Measurements from ENCODE around the gene CREBRF. TPM values are rescaled to one million over a fixed set of nuclear protein-coding genes. Genes with fewer than 3 reads are reported as not detected.

The CREBRF gene
- total RNA-seq, 2 experiments from 2014 or later, result 92.7 to 99.6 TPM

DNA sequence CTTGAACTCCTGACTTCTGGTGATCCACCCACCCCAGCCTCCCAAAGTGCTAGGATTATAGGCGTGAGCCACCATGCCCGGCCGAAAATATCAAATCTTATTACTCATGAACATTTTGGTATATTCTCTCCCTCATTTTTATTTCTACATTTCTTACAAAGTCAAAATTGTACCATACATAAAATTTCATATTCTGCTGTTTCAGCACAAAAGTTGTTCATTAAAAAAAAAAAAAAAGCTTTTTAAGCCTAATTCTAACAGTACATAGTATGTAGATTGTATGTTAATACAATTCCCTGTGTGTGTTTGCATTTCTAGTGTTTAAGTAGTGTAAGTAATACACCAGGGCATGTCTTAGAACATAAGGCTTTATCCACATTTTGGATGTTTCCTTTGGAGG, 103.1 kb downstream of the CREBRF start:
- TF ChIP-seq, protein P1, sequence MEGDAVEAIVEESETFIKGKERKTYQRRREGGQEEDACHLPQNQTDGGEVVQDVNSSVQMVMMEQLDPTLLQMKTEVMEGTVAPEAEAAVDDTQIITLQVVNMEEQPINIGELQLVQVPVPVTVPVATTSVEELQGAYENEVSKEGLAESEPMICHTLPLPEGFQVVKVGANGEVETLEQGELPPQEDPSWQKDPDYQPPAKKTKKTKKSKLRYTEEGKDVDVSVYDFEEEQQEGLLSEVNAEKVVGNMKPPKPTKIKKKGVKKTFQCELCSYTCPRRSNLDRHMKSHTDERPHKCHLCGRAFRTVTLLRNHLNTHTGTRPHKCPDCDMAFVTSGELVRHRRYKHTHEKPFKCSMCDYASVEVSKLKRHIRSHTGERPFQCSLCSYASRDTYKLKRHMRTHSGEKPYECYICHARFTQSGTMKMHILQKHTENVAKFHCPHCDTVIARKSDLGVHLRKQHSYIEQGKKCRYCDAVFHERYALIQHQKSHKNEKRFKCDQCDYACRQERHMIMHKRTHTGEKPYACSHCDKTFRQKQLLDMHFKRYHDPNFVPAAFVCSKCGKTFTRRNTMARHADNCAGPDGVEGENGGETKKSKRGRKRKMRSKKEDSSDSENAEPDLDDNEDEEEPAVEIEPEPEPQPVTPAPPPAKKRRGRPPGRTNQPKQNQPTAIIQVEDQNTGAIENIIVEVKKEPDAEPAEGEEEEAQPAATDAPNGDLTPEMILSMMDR (IDR thresholded peaks at IDR 0.05), result no peak
- H3K9me3 Mint-ChIP-seq, result no peaks in the 10 kb centered on the region
- H3K4me1 ChIP-seq (ENCODE audit: insufficient read depth, low read length), result no peaks in the 10 kb centered on the region
- no peaks in the 10 kb centered on the region for H3K27me3 ChIP-seq (ENCODE audit: control insufficient read depth in 1 of 2, insufficient read depth in 2 of 2, low read length in 2 of 2)
- no peak overlapping the region for H3K4me3 Mint-ChIP-seq
- H3K4me3 ChIP-seq (ENCODE audit: low read length), result no peak overlapping the region
- DNase-seq (no peak), ATAC-seq (ENCODE audit: poor library complexity) (no peak)
- H3K27ac Mint-ChIP-seq, result no peak overlapping the region
- H3K27ac ChIP-seq (ENCODE audit: low read depth in 1 of 2, low read length in 2 of 2), result no peak overlapping the region
- H3K36me3 Mint-ChIP-seq (ENCODE audit: low read depth), result peaks cover 84% of the 10 kb centered on the region
- intact Hi-C loops (cut with DNase I, micrococcal nuclease), result no loop called here
- ChIA-PET POLR2A (no interaction called here), CTCF (no interaction called here)
- no peaks in the 10 kb centered on the region for H3K4me1 Mint-ChIP-seq (ENCODE audit: low read depth)
- H3K27me3 Mint-ChIP-seq, result no peaks in the 10 kb centered on the region
- no peaks in the 10 kb centered on the region for H3K9me3 ChIP-seq (ENCODE audit: control insufficient read depth in 1 of 2, insufficient read depth in 1 of 2, low read length in 2 of 2)
- H3K36me3 ChIP-seq (ENCODE audit: insufficient read depth, low read length), result peaks cover 75% of the 10 kb centered on the region

DNA sequence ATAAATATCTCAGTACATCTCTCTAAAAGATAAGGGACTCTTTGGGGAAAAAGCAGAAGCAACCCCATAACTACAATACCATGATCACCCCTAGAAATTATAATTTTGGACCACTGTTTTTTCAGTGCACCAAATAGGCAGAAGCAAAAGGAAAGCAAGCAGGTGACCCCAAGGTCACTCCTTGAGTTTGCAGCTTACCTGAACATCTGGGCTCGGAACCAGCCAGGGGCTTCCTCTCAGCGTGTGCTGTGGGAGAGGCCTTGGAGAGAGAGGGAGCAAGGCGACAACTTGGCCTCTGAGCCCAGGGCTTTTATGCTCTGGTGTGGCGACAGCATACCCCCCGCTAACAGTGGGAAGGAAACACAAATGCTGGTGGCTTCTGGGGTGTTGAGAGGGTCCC, 105.0 kb downstream of the CREBRF start:
- DNase-seq (no peak), ATAC-seq (ENCODE audit: poor library complexity) (no peak)
- Mint-ChIP-seq H3K9me3 (no peaks in the 10 kb centered on the region), H3K27me3 (no peaks in the 10 kb centered on the region), H3K36me3 (ENCODE audit: low read depth) (peaks cover 81% of the 10 kb centered on the region), H3K4me1 (ENCODE audit: low read depth) (no peaks in the 10 kb centered on the region), H3K4me3 (no peak overlapping the region), H3K27ac (no peak overlapping the region)
- CTCF ChIA-PET, result no interaction called here
- H3K9me3 ChIP-seq (ENCODE audit: control insufficient read depth in 1 of 2, insufficient read depth in 1 of 2, low read length in 2 of 2), result no peaks in the 10 kb centered on the region
- intact Hi-C loops (cut with DNase I, micrococcal nuclease), result no loop called here
- no peak overlapping the region for H3K27ac ChIP-seq (ENCODE audit: low read depth in 1 of 2, low read length in 2 of 2)
- H3K4me1 ChIP-seq (ENCODE audit: insufficient read depth, low read length), result no peaks in the 10 kb centered on the region
- H3K4me3 ChIP-seq (ENCODE audit: low read length), result no peak overlapping the region
- H3K27me3 ChIP-seq (ENCODE audit: control insufficient read depth in 1 of 2, insufficient read depth in 2 of 2, low read length in 2 of 2), result no peaks in the 10 kb centered on the region
- H3K36me3 ChIP-seq (ENCODE audit: insufficient read depth, low read length), result peaks cover 72% of the 10 kb centered on the region
- TF ChIP-seq, protein P1 (IDR thresholded peaks at IDR 0.05), result no peak
- POLR2A ChIA-PET, result no interaction called here

- TF ChIP-seq, protein P1 (IDR thresholded peaks at IDR 0.05), result no peak
- H3K27me3 Mint-ChIP-seq, result no peaks in the 10 kb centered on the region
- peaks cover 54% of the 10 kb centered on the region for H3K36me3 ChIP-seq (ENCODE audit: insufficient read depth, low read length)
- H3K27ac ChIP-seq (ENCODE audit: low read depth in 1 of 2, low read length in 2 of 2), result no peak overlapping the region
- no peaks in the 10 kb centered on the region for H3K9me3 ChIP-seq (ENCODE audit: control insufficient read depth in 1 of 2, insufficient read depth in 1 of 2, low read length in 2 of 2)
- intact Hi-C loops (cut with DNase I, micrococcal nuclease), result no loop called here
- ChIA-PET POLR2A (no interaction called here), CTCF (no interaction called here)
- no peak for DNase-seq
- no peak overlapping the region for H3K4me3 Mint-ChIP-seq
- H3K27me3 ChIP-seq (ENCODE audit: control insufficient read depth in 1 of 2, insufficient read depth in 2 of 2, low read length in 2 of 2), result no peaks in the 10 kb centered on the region
- H3K9me3 Mint-ChIP-seq, result no peaks in the 10 kb centered on the region
- H3K27ac Mint-ChIP-seq, result no peak overlapping the region
- H3K4me1 Mint-ChIP-seq (ENCODE audit: low read depth), result no peaks in the 10 kb centered on the region
- no peak overlapping the region for H3K4me3 ChIP-seq (ENCODE audit: low read length)
- ATAC-seq (ENCODE audit: poor library complexity), result no peak
- no peaks in the 10 kb centered on the region for H3K4me1 ChIP-seq (ENCODE audit: insufficient read depth, low read length)
- H3K36me3 Mint-ChIP-seq (ENCODE audit: low read depth), result peaks cover 65% of the 10 kb centered on the region
Measured at GRCh38 chr5:173163219-173163618, 107.1 kb downstream of the CREBRF start.

Data from CD4-positive, alpha-beta T cell (primary cell).